Measurements from ENCODE around the gene ERGIC1. TPM values are rescaled to one million over a fixed set of nuclear protein-coding genes. Genes with fewer than 3 reads are reported as not detected.
A peak's percentile ranks its signal among the peaks of the same experiment; 100 is the strongest.

Gene ERGIC1
- total RNA-seq, 6 experiments from 2014 or later = 240 to 276 (median 258) TPM

- TF ChIP-seq, protein P1, sequence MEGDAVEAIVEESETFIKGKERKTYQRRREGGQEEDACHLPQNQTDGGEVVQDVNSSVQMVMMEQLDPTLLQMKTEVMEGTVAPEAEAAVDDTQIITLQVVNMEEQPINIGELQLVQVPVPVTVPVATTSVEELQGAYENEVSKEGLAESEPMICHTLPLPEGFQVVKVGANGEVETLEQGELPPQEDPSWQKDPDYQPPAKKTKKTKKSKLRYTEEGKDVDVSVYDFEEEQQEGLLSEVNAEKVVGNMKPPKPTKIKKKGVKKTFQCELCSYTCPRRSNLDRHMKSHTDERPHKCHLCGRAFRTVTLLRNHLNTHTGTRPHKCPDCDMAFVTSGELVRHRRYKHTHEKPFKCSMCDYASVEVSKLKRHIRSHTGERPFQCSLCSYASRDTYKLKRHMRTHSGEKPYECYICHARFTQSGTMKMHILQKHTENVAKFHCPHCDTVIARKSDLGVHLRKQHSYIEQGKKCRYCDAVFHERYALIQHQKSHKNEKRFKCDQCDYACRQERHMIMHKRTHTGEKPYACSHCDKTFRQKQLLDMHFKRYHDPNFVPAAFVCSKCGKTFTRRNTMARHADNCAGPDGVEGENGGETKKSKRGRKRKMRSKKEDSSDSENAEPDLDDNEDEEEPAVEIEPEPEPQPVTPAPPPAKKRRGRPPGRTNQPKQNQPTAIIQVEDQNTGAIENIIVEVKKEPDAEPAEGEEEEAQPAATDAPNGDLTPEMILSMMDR (IDR thresholded peaks at IDR 0.05) = peak; percentile 78
- H3K27me3 Mint-ChIP-seq (ENCODE audit: insufficient read depth) = peaks cover 6% of the 10 kb centered on the region
- H3K4me1 Mint-ChIP-seq (ENCODE audit: low read depth) = peaks cover 34% of the 10 kb centered on the region
- peak; percentile 58 for DNase-seq
- peak overlapping the region; percentile 70 for H3K27ac Mint-ChIP-seq
- no peak overlapping the region for H3K4me3 Mint-ChIP-seq
- H3K9me3 Mint-ChIP-seq = no peaks in the 10 kb centered on the region
- peaks cover 21% of the 10 kb centered on the region for H3K36me3 Mint-ChIP-seq (ENCODE audit: low read depth)
Measured at GRCh38 chr5:172939071-172939470, 105.0 kb downstream of the ERGIC1 start.

- peaks cover 23% of the 10 kb centered on the region for H3K36me3 Mint-ChIP-seq (ENCODE audit: low read depth)
- TF ChIP-seq, protein P1 (IDR thresholded peaks at IDR 0.05) = no peak
- peak overlapping the region; percentile 70 for H3K27ac Mint-ChIP-seq
- H3K4me1 Mint-ChIP-seq (ENCODE audit: low read depth) = peaks cover 34% of the 10 kb centered on the region
- no peak overlapping the region for H3K4me3 Mint-ChIP-seq
- H3K9me3 Mint-ChIP-seq = no peaks in the 10 kb centered on the region
- DNase-seq = no peak
- peaks cover 5% of the 10 kb centered on the region for H3K27me3 Mint-ChIP-seq (ENCODE audit: insufficient read depth)
Measured at GRCh38 chr5:172939611-172940267, 105.7 kb downstream of the ERGIC1 start.

GRCh38 chr5:172940268-172941066 is 106.4 kb downstream of the ERGIC1 start:
- Mint-ChIP-seq H3K36me3 (ENCODE audit: low read depth) (peaks cover 30% of the 10 kb centered on the region), H3K9me3 (no peaks in the 10 kb centered on the region), H3K4me1 (ENCODE audit: low read depth) (peaks cover 41% of the 10 kb centered on the region), H3K27ac (peak overlapping the region; percentile 65), H3K4me3 (no peak overlapping the region), H3K27me3 (ENCODE audit: insufficient read depth) (peaks cover 5% of the 10 kb centered on the region)
- no peak for DNase-seq
- TF ChIP-seq, protein P1 (IDR thresholded peaks at IDR 0.05) = no peak

GRCh38 chr5:172941067-172941516 is 107.0 kb downstream of the ERGIC1 start:
- TF ChIP-seq, protein P1 (IDR thresholded peaks at IDR 0.05) = no peak
- Mint-ChIP-seq H3K36me3 (ENCODE audit: low read depth) (peaks cover 31% of the 10 kb centered on the region), H3K27me3 (ENCODE audit: insufficient read depth) (peaks cover 5% of the 10 kb centered on the region), H3K4me3 (no peak overlapping the region), H3K9me3 (no peaks in the 10 kb centered on the region), H3K4me1 (ENCODE audit: low read depth) (peaks cover 41% of the 10 kb centered on the region), H3K27ac (peak overlapping the region; percentile 83)
- no peak for DNase-seq

- Mint-ChIP-seq H3K4me3 (peak overlapping the region; percentile 54; the same call in 1 of the 2 replicates), H3K4me1 (ENCODE audit: low read depth) (peaks cover 51% of the 10 kb centered on the region), H3K36me3 (ENCODE audit: low read depth) (peaks cover 38% of the 10 kb centered on the region), H3K9me3 (no peaks in the 10 kb centered on the region), H3K27me3 (ENCODE audit: insufficient read depth) (peaks cover 3% of the 10 kb centered on the region; the same call in 1 of the 2 replicates), H3K27ac (peak overlapping the region; percentile 94)
- TF ChIP-seq, protein P1 (IDR thresholded peaks at IDR 0.05) = no peak
- DNase-seq = no peak
Measured at GRCh38 chr5:172942556-172942955, 108.5 kb downstream of the ERGIC1 start.
